Sigmoid colon (tissue), 4 donors: ENCODE results near the gene KLF15.

Source experiments
- CTCF ChIP-seq, 4 experiments: fragments of 450-650 bp in 3 of 4; fragments of 200-600 bp in 1 of 4; IDR thresholded peaks; one replicate each; pipeline ENCODE4 v1.5.1; 2016 to 2019; ENCODE audit warnings: antibody characterized with exemption in 4 of 4, mild to moderate bottlenecking in 3 of 4, moderate library complexity in 2 of 4
- POLR2A ChIP-seq, 2 donors: fragments of 450-650 bp; IDR thresholded peaks; one replicate each; pipeline ENCODE4 v1.6.1; 2016; ENCODE audit warnings: antibody characterized with exemption in 2 of 2, mild to moderate bottlenecking in 2 of 2, moderate library complexity in 2 of 2
- POLR2AphosphoS5 ChIP-seq, 4 donors: sonication (generic); formaldehyde crosslinking; IDR thresholded peaks; one replicate each; pipeline ENCODE4 v1.6.1; 2017; ENCODE audit warnings: antibody characterized with exemption in 4 of 4

DNA sequence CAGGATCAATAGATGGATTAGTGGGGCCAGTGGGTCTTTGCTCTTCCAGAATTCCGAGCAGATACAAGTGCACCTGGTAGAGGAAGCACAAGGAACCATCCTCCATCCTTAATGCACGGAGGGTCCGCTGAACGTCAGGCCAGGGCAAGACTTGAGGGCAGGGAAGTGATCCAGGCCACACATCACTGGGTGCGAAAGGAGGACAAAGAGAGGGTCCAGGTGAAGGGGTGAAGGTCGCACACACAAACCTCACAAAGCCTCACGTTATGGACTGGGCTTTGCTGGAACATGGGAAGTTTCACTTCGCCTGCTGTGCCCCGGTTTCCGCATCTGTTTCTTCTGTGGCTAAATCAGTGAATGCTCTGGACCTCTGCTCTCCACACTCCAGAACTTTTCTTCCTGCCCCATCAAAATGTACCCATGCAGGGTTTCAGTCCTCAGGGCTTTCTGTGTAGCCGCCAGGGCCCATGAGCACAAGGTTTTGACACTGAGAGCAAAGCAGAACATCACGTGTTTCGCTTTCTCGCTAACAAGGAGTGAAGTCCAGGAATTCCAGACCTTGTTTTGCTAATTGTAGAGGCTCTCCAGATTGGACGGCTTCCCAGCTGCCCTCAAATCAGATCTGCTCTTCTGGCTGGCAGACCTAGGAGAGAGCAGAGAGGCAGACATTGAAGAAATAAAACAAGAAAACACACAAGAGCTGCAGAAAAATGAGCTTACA lies 56.3 kb downstream of the KLF15 start:
- TF ChIP-seq CTCF (IDR thresholded peaks at IDR 0.05) (no peak), POLR2A (IDR thresholded peaks at IDR 0.05) (no peak), POLR2AphosphoS5 (IDR thresholded peaks at IDR 0.05) (peak in 2 of 4 donors; percentile 36 to 37)
